ENCODE measurements around the gene ABHD8. TPM values are rescaled to one million over a fixed set of nuclear protein-coding genes. Genes with fewer than 3 reads are reported as not detected.
A peak's percentile ranks its signal among the peaks of the same experiment; 100 is the strongest.

ABHD8 gene
- total RNA-seq, 2 donors from 2014 or later = 20.1 to 21.6 TPM

DNA sequence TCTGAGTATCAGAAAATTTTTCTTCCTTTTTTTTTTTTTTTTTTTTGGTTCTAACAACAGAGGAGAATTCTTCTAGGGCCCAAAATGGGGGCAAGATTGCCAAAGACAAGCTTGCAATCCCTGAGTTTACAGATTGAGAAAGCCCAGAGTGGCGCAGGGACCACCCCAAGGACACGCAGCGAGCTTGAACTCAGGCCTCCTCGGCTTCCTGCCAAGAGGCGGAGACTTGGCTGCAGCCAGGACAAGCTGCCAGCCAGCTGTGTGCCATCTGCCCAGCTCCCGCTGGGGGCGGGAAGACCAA, 1.9 kb upstream of the ABHD8 start:
- Histone ChIP-seq H3K36me3 (no peaks in the 10 kb centered on the region), H3K9me3 (no peaks in the 10 kb centered on the region), H3K4me1 (replicated peaks) (peaks cover 8% of the 10 kb centered on the region), H3K27me3 (replicated peaks; ENCODE audit: insufficient read depth) (no peaks in the 10 kb centered on the region), H3K4me3 (peak overlapping the region; percentile 51 to 61), H3K27ac (peak overlapping the region; percentile 87)
- no peak for DNase-seq (ENCODE audit: low spot score)
- 3% methylated on average over 7 of the region's 7 CpGs for WGBS
- TF ChIP-seq POLR2AphosphoS5 (IDR thresholded peaks at IDR 0.05) = no peak
- TF ChIP-seq, protein P1, sequence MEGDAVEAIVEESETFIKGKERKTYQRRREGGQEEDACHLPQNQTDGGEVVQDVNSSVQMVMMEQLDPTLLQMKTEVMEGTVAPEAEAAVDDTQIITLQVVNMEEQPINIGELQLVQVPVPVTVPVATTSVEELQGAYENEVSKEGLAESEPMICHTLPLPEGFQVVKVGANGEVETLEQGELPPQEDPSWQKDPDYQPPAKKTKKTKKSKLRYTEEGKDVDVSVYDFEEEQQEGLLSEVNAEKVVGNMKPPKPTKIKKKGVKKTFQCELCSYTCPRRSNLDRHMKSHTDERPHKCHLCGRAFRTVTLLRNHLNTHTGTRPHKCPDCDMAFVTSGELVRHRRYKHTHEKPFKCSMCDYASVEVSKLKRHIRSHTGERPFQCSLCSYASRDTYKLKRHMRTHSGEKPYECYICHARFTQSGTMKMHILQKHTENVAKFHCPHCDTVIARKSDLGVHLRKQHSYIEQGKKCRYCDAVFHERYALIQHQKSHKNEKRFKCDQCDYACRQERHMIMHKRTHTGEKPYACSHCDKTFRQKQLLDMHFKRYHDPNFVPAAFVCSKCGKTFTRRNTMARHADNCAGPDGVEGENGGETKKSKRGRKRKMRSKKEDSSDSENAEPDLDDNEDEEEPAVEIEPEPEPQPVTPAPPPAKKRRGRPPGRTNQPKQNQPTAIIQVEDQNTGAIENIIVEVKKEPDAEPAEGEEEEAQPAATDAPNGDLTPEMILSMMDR (IDR thresholded peaks at IDR 0.05) = no peak
- no peak for TF ChIP-seq POLR2A (IDR thresholded peaks at IDR 0.05)
- intact Hi-C loops (cut with DNase I) = no loop called here

DNA sequence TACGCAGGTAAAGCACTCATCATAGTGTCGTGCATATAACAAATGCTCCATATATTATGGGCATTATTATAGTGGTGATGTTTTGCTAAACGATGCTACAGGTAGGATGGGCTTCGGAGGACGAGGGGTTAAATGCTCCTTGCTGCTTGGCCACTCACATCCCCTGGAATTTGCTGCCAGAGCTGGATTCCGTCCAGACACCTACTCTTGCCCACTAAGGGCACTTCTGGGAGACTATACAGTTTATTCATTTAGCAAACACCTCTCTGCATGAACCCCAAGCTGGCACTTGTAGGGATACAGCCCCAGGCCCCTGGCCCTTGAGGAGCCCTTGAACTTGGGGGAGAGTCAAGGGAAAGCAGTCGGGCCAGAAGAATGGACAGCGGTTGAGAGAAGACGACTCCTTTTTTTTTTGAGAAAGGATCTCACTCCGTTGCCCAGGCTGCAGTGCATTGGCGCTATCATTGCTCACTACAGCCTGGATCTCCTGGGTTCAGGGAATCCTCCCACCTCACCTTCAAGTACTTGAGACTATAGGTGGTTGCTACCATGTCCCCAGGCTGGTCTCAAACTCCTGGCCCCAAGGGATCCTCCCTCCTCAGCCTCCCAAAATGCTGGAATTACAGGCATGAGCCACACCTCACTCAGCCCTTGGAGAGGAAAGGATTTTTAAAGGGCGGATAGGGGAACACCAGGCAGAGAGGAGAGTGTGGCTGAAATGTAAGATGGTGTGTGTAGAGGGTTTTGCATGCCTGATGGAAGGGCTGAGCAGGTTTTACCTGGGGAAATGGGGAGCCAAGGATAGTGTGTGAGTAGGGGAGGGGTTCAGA, 1.4 kb upstream of the ABHD8 start:
- intact Hi-C loops (cut with DNase I) = no loop called here
- Histone ChIP-seq H3K27me3 (replicated peaks; ENCODE audit: insufficient read depth) (no peaks in the 10 kb centered on the region), H3K4me1 (replicated peaks) (peaks cover 5% of the 10 kb centered on the region), H3K27ac (peak overlapping the region in 1 of 2 donors; percentile 87), H3K9me3 (no peaks in the 10 kb centered on the region), H3K4me3 (no peak overlapping the region), H3K36me3 (no peaks in the 10 kb centered on the region)
- 54% methylated on average over 12 of the region's 12 CpGs for WGBS
- TF ChIP-seq POLR2A (IDR thresholded peaks at IDR 0.05) (no peak), POLR2AphosphoS5 (IDR thresholded peaks at IDR 0.05) (no peak)
- TF ChIP-seq, protein P1 (IDR thresholded peaks at IDR 0.05) = no peak
- no peak for DNase-seq (ENCODE audit: low spot score)

DNA sequence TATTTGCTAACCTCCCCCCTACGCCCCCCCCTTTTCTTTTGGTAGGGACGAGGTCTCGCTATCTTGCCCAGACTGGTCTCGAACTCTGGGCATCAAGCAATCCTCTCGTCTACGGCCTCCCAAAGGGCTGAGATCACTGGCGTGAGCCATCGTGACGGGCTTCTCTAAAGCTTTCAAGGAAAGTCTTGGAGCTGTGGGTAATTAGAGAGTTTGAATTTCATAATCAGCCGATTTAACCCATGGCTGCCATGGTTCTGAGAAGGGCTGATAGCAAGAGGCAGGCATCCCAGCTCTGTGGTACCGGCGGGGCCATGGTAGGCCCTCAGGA, 679 bp upstream of the ABHD8 start:
- no peaks in the 10 kb centered on the region for H3K9me3 ChIP-seq
- DNase-seq (ENCODE audit: low spot score) = no peak
- H3K27ac ChIP-seq = peak overlapping the region in 1 of 2 donors; percentile 81
- H3K4me3 ChIP-seq = peak overlapping the region; percentile 62 to 67
- no peaks in the 10 kb centered on the region for H3K27me3 ChIP-seq (replicated peaks; ENCODE audit: insufficient read depth)
- peaks cover 5% of the 10 kb centered on the region for H3K4me1 ChIP-seq (replicated peaks)
- intact Hi-C loops (cut with DNase I) = no loop called here
- 42% methylated on average over 12 of the region's 12 CpGs for WGBS
- TF ChIP-seq, protein P1 (IDR thresholded peaks at IDR 0.05) = no peak
- TF ChIP-seq POLR2AphosphoS5 (IDR thresholded peaks at IDR 0.05) (no peak), POLR2A (IDR thresholded peaks at IDR 0.05) (no peak)
- no peaks in the 10 kb centered on the region for H3K36me3 ChIP-seq

DNA sequence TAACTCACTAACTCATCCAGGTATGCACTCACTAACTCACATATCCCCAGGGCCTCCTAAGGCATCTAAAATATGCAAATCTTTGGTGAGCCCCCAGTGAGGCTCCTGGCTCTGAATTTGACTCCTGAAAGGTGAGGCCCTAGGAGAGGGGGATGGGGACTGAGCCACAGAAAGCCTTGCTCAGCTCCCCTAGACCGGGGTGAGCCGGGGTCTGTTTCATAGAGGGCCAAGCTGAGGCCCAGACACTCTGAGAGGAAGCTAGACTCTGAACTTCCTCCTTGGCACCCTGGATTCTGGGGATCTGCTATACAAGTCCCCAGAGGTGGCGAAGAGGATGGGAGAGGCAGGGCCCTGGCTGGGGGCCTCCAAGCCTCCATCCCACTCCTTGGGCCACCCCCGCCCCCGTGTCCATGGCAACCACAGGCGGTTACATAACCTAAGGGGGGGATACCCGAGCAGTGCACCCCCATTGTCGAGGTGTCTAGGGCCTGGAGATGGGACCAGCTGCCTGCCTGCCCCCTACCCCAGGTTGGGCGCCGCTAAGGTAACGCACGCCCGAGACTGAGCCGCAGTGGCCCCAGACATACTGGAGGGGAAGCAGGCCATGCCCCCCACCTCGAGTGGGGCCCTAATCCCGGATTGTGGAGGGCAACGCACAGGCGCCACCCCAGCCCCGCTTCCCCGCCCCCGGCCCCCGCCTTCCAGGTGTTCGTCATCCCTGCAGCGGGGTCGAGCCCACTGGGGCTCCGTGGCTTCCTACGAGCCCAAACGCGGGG, 646 bp downstream of the ABHD8 start:
- peak overlapping the region; percentile 54 to 81 for H3K27ac ChIP-seq
- no peaks in the 10 kb centered on the region for H3K27me3 ChIP-seq (replicated peaks; ENCODE audit: insufficient read depth)
- no peak for TF ChIP-seq POLR2AphosphoS5 (IDR thresholded peaks at IDR 0.05)
- TF ChIP-seq POLR2A (IDR thresholded peaks at IDR 0.05) = no peak
- TF ChIP-seq, protein P1 (IDR thresholded peaks at IDR 0.05) = no peak
- H3K4me3 ChIP-seq = peak overlapping the region; percentile 62 to 67
- 4% methylated on average over 22 of the region's 29 CpGs for WGBS
- intact Hi-C loops (cut with DNase I) = no loop called here
- no peaks in the 10 kb centered on the region for H3K9me3 ChIP-seq
- DNase-seq (ENCODE audit: low spot score) = no peak
- H3K36me3 ChIP-seq = no peaks in the 10 kb centered on the region
- peaks cover 5% of the 10 kb centered on the region for H3K4me1 ChIP-seq (replicated peaks)
